ENCODE data around the gene CRTAP. TPM values are rescaled to one million over a fixed set of nuclear protein-coding genes. Genes with fewer than 3 reads are reported as not detected.

The CRTAP gene
- total and polyA plus RNA-seq, 2 of the 13 experiments (the other 11 are each of a cell fraction or from before 2014, with no cell fraction given) = 54.2 to 119 TPM

DNA sequence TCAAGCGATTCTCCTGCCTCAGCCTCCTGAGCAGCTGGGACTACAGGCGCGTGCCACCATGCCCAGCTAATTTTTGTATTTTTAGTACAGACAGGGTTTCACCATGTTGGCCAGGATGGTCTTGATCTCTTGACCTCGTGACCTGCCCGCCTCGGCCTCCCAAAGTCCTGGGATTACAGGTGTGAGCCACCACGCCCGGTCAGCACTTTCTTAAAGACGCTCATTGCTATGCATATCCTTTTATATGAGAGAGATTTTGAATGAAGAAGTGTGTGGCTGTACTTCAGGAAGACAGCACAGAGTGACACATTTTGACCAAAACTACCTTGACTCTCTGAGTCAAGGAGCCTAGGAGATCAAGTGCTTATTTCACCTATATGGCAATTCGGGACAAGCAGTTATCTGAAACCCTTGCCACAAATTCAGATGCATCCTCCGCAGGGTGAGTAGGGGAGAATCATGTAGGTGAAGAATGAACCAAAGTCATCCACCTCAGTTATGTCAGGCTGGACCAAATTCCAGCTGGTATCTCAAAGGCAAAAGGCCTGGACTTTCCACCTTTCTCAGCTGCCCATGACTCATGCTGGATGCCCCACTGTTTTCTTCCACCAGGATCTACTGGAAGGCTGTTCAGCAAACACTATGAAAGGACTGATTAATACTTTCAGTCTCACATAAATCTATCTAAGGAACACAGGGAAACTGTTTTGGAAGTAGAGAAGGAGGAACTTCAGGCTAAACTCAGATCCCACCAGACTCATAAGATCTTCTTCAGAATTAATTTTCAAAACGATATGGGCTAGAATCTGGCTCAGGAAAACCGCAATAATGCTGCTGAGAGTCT lies 72.9 kb downstream of the CRTAP start (continued):
- TF ChIP-seq PAF1 (CRISPR knock-in tag; IDR thresholded peaks at IDR 0.05) = no peak
- no peak for TF ChIP-seq MED8 (CRISPR knock-in tag; IDR thresholded peaks at IDR 0.05; ENCODE audit: insufficient replicate concordance)
- TF ChIP-seq AGO1 (IDR thresholded peaks at IDR 0.05; ENCODE audit: low read depth, low read length, poor library complexity, severe bottlenecking) = no peak
- no peak for TF ChIP-seq PCBP2 (optimal IDR thresholded peaks at IDR 0.05; ENCODE audit: low read depth, low read length, poor library complexity, severe bottlenecking)
- TF ChIP-seq HOXD1 (CRISPR knock-in tag; IDR thresholded peaks at IDR 0.05) = no peak
- TF ChIP-seq JUND (CRISPR knock-in tag; IDR thresholded peaks at IDR 0.05) = peak; percentile 96
- 0 out of 2 replicates have a peak, but pooled peaks have one; percentile 29 for TF ChIP-seq ZNF160 (CRISPR knock-in tag; IDR thresholded peaks at IDR 0.05)
- no peak for TF ChIP-seq ZSCAN9 (CRISPR knock-in tag; IDR thresholded peaks at IDR 0.05; ENCODE audit: borderline replicate concordance)
- TF ChIP-seq ZNF543 (CRISPR knock-in tag; IDR thresholded peaks at IDR 0.05) = no peak
- TF ChIP-seq ZNF331 (CRISPR knock-in tag; IDR thresholded peaks at IDR 0.05) = peak; percentile 49; the same call in 1 of the 2 replicates
- TF ChIP-seq ISL2 (CRISPR knock-in tag; IDR thresholded peaks at IDR 0.05) = no peak
- TF ChIP-seq, protein P1, sequence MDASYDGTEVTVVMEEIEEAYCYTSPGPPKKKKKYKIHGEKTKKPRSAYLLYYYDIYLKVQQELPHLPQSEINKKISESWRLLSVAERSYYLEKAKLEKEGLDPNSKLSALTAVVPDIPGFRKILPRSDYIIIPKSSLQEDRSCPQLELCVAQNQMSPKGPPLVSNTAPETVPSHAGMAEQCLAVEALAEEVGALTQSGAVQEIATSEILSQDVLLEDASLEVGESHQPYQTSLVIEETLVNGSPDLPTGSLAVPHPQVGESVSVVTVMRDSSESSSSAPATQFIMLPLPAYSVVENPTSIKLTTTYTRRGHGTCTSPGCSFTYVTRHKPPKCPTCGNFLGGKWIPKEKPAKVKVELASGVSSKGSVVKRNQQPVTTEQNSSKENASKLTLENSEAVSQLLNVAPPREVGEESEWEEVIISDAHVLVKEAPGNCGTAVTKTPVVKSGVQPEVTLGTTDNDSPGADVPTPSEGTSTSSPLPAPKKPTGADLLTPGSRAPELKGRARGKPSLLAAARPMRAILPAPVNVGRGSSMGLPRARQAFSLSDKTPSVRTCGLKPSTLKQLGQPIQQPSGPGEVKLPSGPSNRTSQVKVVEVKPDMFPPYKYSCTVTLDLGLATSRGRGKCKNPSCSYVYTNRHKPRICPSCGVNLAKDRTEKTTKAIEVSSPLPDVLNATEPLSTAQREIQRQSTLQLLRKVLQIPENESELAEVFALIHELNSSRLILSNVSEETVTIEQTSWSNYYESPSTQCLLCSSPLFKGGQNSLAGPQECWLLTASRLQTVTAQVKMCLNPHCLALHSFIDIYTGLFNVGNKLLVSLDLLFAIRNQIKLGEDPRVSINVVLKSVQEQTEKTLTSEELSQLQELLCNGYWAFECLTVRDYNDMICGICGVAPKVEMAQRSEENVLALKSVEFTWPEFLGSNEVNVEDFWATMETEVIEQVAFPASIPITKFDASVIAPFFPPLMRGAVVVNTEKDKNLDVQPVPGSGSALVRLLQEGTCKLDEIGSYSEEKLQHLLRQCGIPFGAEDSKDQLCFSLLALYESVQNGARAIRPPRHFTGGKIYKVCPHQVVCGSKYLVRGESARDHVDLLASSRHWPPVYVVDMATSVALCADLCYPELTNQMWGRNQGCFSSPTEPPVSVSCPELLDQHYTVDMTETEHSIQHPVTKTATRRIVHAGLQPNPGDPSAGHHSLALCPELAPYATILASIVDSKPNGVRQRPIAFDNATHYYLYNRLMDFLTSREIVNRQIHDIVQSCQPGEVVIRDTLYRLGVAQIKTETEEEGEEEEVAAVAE (CRISPR knock-in tag; IDR thresholded peaks at IDR 0.05; ENCODE audit: borderline replicate concordance) = no peak
- TF ChIP-seq, protein P2, sequence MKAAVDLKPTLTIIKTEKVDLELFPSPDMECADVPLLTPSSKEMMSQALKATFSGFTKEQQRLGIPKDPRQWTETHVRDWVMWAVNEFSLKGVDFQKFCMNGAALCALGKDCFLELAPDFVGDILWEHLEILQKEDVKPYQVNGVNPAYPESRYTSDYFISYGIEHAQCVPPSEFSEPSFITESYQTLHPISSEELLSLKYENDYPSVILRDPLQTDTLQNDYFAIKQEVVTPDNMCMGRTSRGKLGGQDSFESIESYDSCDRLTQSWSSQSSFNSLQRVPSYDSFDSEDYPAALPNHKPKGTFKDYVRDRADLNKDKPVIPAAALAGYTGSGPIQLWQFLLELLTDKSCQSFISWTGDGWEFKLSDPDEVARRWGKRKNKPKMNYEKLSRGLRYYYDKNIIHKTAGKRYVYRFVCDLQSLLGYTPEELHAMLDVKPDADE (CRISPR knock-in tag; IDR thresholded peaks at IDR 0.05) = no peak
- TF ChIP-seq ZNF317 (CRISPR knock-in tag; IDR thresholded peaks at IDR 0.05) = no peak
- peak; percentile 94 for TF ChIP-seq FOSL1 (CRISPR knock-in tag; IDR thresholded peaks at IDR 0.05; ENCODE audit: borderline replicate concordance)
- no peak for TF ChIP-seq ZNF30 (CRISPR knock-in tag; IDR thresholded peaks at IDR 0.05)
- 0 out of 2 replicates have a peak, but pooled peaks have one; percentile 12 for TF ChIP-seq NR2F2 (IDR thresholded peaks at IDR 0.05; ENCODE audit: borderline replicate concordance, low read depth)
- TF ChIP-seq ZNF891 (CRISPR knock-in tag; IDR thresholded peaks at IDR 0.05) = no peak
- no peak for TF ChIP-seq ATM (IDR thresholded peaks at IDR 0.05; ENCODE audit: borderline replicate concordance)
- TF ChIP-seq KDM5A (IDR thresholded peaks at IDR 0.05; ENCODE audit: borderline replicate concordance, low read length) = no peak
- TF ChIP-seq, protein P3, sequence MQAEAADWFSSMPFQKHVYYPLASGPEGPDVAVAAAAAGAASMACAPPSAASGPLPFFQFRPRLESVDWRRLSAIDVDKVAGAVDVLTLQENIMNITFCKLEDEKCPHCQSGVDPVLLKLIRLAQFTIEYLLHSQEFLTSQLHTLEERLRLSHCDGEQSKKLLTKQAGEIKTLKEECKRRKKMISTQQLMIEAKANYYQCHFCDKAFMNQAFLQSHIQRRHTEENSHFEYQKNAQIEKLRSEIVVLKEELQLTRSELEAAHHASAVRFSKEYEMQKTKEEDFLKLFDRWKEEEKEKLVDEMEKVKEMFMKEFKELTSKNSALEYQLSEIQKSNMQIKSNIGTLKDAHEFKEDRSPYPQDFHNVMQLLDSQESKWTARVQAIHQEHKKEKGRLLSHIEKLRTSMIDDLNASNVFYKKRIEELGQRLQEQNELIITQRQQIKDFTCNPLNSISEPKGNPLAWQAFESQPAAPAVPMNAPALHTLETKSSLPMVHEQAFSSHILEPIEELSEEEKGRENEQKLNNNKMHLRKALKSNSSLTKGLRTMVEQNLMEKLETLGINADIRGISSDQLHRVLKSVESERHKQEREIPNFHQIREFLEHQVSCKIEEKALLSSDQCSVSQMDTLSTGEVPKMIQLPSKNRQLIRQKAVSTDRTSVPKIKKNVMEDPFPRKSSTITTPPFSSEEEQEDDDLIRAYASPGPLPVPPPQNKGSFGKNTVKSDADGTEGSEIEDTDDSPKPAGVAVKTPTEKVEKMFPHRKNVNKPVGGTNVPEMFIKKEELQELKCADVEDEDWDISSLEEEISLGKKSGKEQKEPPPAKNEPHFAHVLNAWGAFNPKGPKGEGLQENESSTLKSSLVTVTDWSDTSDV (CRISPR knock-in tag; IDR thresholded peaks at IDR 0.05) = no peak
- no peak for TF ChIP-seq ZNF333 (CRISPR knock-in tag; IDR thresholded peaks at IDR 0.05; ENCODE audit: borderline replicate concordance)

Measured in HepG2 (cell line).